ENCODE measurements around the gene SMAP2.

The SMAP2 gene

GRCh38 chr1:40462956-40463590, 89.5 kb downstream of the SMAP2 start:
- TF ChIP-seq CTCF (IDR thresholded peaks at IDR 0.05) = no peak
- H3K27me3 ChIP-seq (ENCODE audit: control insufficient read depth, insufficient read depth, low read length) = no peaks in the 10 kb centered on the region
- H3K36me3 ChIP-seq (ENCODE audit: control insufficient read depth, insufficient read depth, low read length) = peaks cover 6% of the 10 kb centered on the region
- H3K79me2 ChIP-seq = no peaks in the 10 kb centered on the region
- H2AFZ ChIP-seq = no peak overlapping the region
- H3K4me3 ChIP-seq (ENCODE audit: low read depth, low read length) = no peak overlapping the region
- H3K4me1 ChIP-seq = no peaks in the 10 kb centered on the region
- no peak overlapping the region for H3K4me2 ChIP-seq (ENCODE audit: low read length)
- peaks cover 4% of the 10 kb centered on the region for H3K9me3 ChIP-seq (ENCODE audit: control insufficient read depth, low read length)
- H3K27ac ChIP-seq = no peak overlapping the region
- no peak overlapping the region for H3K9ac ChIP-seq

GRCh38 chr1:40469327-40469726, 95.8 kb downstream of the SMAP2 start:
- Histone ChIP-seq H3K4me2 (ENCODE audit: low read length) (no peak overlapping the region), H3K9ac (no peak overlapping the region), H3K27ac (no peak overlapping the region), H3K4me3 (ENCODE audit: low read depth, low read length) (no peak overlapping the region), H3K36me3 (ENCODE audit: control insufficient read depth, insufficient read depth, low read length) (peaks cover 6% of the 10 kb centered on the region), H3K79me2 (no peaks in the 10 kb centered on the region), H3K4me1 (no peaks in the 10 kb centered on the region), H2AFZ (no peak overlapping the region), H3K9me3 (ENCODE audit: control insufficient read depth, low read length) (no peaks in the 10 kb centered on the region), H3K27me3 (ENCODE audit: control insufficient read depth, insufficient read depth, low read length) (no peaks in the 10 kb centered on the region)
- no peak for TF ChIP-seq CTCF (IDR thresholded peaks at IDR 0.05)
